HepG2 (cell line): ENCODE data around the gene AP3D1. TPM values are rescaled to one million over a fixed set of nuclear protein-coding genes. Genes with fewer than 3 reads are reported as not detected.

Source experiments
- ARNT ChIP-seq: fragments of 450-650 bp; IDR thresholded peaks from 2 replicates; pipeline ENCODE4 v1.6.1; 2017
- CAMTA2 ChIP-seq: sonication (generic); formaldehyde crosslinking; IDR thresholded peaks from 2 replicates; pipeline ENCODE4 v1.4.0; 2020; ENCODE audit warnings: mild to moderate bottlenecking, missing genetic modification reagents, borderline replicate concordance
- HHEX ChIP-seq: IDR thresholded peaks from 2 replicates; pipeline ENCODE4 v1.6.1; 2016; ENCODE audit warnings: control low read depth
- HMGXB3 ChIP-seq: sonication (generic); formaldehyde crosslinking; IDR thresholded peaks from 2 replicates; pipeline ENCODE4 v1.4.0; 2020; ENCODE audit warnings: missing genetic modification reagents, borderline replicate concordance
- MYPOP ChIP-seq: sonication (generic); formaldehyde crosslinking; IDR thresholded peaks from 2 replicates; pipeline ENCODE4 v1.8.1; 2023; ENCODE audit warnings: mild to moderate bottlenecking, moderate library complexity, missing genetic modification reagents
- NFATC3 ChIP-seq: sonication (generic); formaldehyde crosslinking; IDR thresholded peaks from 2 replicates; pipeline ENCODE4 v1.5.1; 2020; ENCODE audit warnings: mild to moderate bottlenecking, missing genetic modification reagents
- ZMAT3 ChIP-seq: sonication (generic); formaldehyde crosslinking; conservative IDR thresholded peaks from 2 replicates; pipeline ENCODE4 v1.7.0; 2021; ENCODE audit warnings: missing genetic modification reagents
- ZNF318 ChIP-seq: sonication (generic); formaldehyde crosslinking; IDR thresholded peaks from 2 replicates; pipeline ENCODE4 v1.4.0; 2020; ENCODE audit warnings: mild to moderate bottlenecking, missing genetic modification reagents
- ZNF687 ChIP-seq: sonication (generic); formaldehyde crosslinking; IDR thresholded peaks from 2 replicates; pipeline ENCODE4 v1.5.1; 2020; ENCODE audit warnings: mild to moderate bottlenecking, missing genetic modification reagents, moderate library complexity
- polyA plus RNA-seq, 8 experiments: library from polyadenylated mRNA; depleted of rRNA in 3 of 8; stranded (reverse) in 7 of 8; unstranded in 1 of 8; fragments of >200 nt; fragmentation: Illumina TruSeq in 4 of 8; extraction: Trizol in 4 of 8; gene quantifications; 2 replicates each; pipeline versions ENCODE4 v1.2.1 to v1.2.3, GENCODE V29; 2011 to 2016; ENCODE audit warnings: low read depth in 4 of 8, missing spikeins in 1 of 8, mixed read lengths in 1 of 8; ENCODE audit not compliant: insufficient read depth in 1 of 8
- total RNA-seq, 5 experiments: library from RNA; depleted of rRNA; stranded (reverse); fragments of >200 nt; fragmentation: Illumina TruSeq; extraction: Trizol; gene quantifications; 2 replicates each; pipeline ENCODE4 v1.2.3, GENCODE V29; 2016; ENCODE audit warnings: low read depth in 1 of 5

AP3D1 gene
- total and polyA plus RNA-seq, 2 of the 13 experiments (the other 11 are each of a cell fraction or from before 2014, with no cell fraction given), result 68.0 to 82.6 TPM

GRCh38 chr19:2086695-2087620 is 64.4 kb downstream of the AP3D1 start (continued):
- peak; percentile 92 for TF ChIP-seq ZNF687 (CRISPR knock-in tag)
- TF ChIP-seq HMGXB3, result peak; percentile 78
- peak; percentile 19; the same call in 1 of the 2 replicates for TF ChIP-seq CAMTA2 (CRISPR knock-in tag)
- peak; percentile 47; the same call in 1 of the 2 replicates for TF ChIP-seq ZNF318 (CRISPR knock-in tag)
- TF ChIP-seq ZMAT3 (CRISPR knock-in tag), result peak; percentile 76
- 0 out of 2 replicates have a peak, but pooled peaks have one; percentile 22 for TF ChIP-seq NFATC3 (CRISPR knock-in tag)
- peak; percentile 95; the same call in 1 of the 2 replicates for TF ChIP-seq ARNT
- 0 out of 2 replicates have a peak, but pooled peaks have one; percentile 61 for TF ChIP-seq MYPOP
- TF ChIP-seq HHEX (CRISPR knock-in tag), result peak; percentile 55; the same call in 1 of the 2 replicates
